Kidney (tissue), 14 donors: Measurements from ENCODE around the gene CNTN2. TPM values are rescaled to one million over a fixed set of nuclear protein-coding genes. Genes with fewer than 3 reads are reported as not detected.
A peak's percentile ranks its signal among the peaks of the same experiment; 100 is the strongest.

Experiments
- DNase-seq, 5 donors: peaks; one replicate each; pipeline ENCODE4 v3.0.0-alpha.2; 2013 to 2020
- FAIRE-seq: peaks from 2 replicates; lab custom pipeline; 2012; peaks lifted over from hg19 to GRCh38; lab: Jason Lieb, UNC
- H3K27ac ChIP-seq, 2 donors: one replicate each; pipeline ENCODE4 v1.7.0; 2013; ENCODE audit warnings: low read depth in 2 of 2, low read length in 2 of 2, inconsistent platforms in 1 of 2
- H3K27me3 ChIP-seq: one replicate; pipeline ENCODE4 v1.7.1; 2013; ENCODE audit warnings: low read length, inconsistent platforms; ENCODE audit not compliant: control insufficient read depth, insufficient read depth
- H3K36me3 ChIP-seq, 3 donors: one replicate each; pipeline versions ENCODE4 v1.7.0 to v1.7.1; 2013; ENCODE audit warnings: low read length in 3 of 3, control low read depth in 1 of 3, inconsistent platforms in 1 of 3; ENCODE audit not compliant: insufficient read depth in 3 of 3, control insufficient read depth in 2 of 3
- H3K4me1 ChIP-seq, 3 donors: one replicate each; pipeline versions ENCODE4 v1.7.0 to v1.7.1; 2013; ENCODE audit warnings: low read length in 3 of 3, inconsistent platforms in 1 of 3, low read depth in 1 of 3; ENCODE audit not compliant: control insufficient read depth in 2 of 3, insufficient read depth in 2 of 3
- H3K4me3 ChIP-seq, 3 donors: one replicate each; pipeline versions ENCODE4 v1.7.0 to v1.8.1; 2013; ENCODE audit warnings: low read length in 3 of 3, control low read depth in 1 of 3, inconsistent platforms in 1 of 3
- H3K9ac ChIP-seq, 3 donors: one replicate each; pipeline versions ENCODE4 v1.7.0 to v1.7.1; 2013; ENCODE audit warnings: low read length in 3 of 3, control low read depth in 1 of 3, inconsistent platforms in 1 of 3
- H3K9me3 ChIP-seq, 3 donors: one replicate each; pipeline versions ENCODE4 v1.7.0 to v1.7.1; 2013; ENCODE audit warnings: low read length in 3 of 3, control low read depth in 1 of 3, inconsistent platforms in 1 of 3; ENCODE audit not compliant: control insufficient read depth in 2 of 3, insufficient read depth in 1 of 3
- intact Hi-C: fragments of 100-400 bp; cut with DNase I; formaldehyde crosslinking; loops from one replicate; pipeline ENCODE4 v1.11.1; 2022
- polyA plus RNA-seq: library from polyadenylated mRNA; stranded (reverse); fragments of 350-450 nt; fragmentation: Illumina TruSeq; extraction: RNeasy Lipid Tissue Mini Kit (QIAGEN cat#74804); gene quantifications from one replicate; pipeline ENCODE4 v1.2.3, GENCODE V29; 2014; ENCODE audit warnings: low read depth, low replicate concordance; ENCODE audit not compliant: insufficient read depth
- total RNA-seq: library from RNA; stranded (reverse); fragmentation: NEBNext Ultra II Directional; extraction: Animal tissue kit (Norgen Biotek cat#: 25700); gene quantifications from one replicate; pipeline ENCODE4 v1.2.1, GENCODE V29; 2021
- TF ChIP-seq, protein P1 (sequence below): IDR thresholded peaks from 3 replicates; pipeline ENCODE4 v1.5.1; 2012; ENCODE audit warnings: mild to moderate bottlenecking, moderate library complexity, borderline replicate concordance; ENCODE audit not compliant: insufficient read depth; ENCODE audit errors: extremely low read depth
- donor health status: control.
- donor health status: control.
- donor health status: control.
- donor health status: control.
- donor health status: control.
- donor health status: DM: yes; HTN: yes; CAD: no.
- donor health status: Normal renal cell carcinoma (clear cell type).

Gene CNTN2
- total and polyA plus RNA-seq, 2 donors from 2014 or later, result 0.15 to 0.44 TPM

DNA sequence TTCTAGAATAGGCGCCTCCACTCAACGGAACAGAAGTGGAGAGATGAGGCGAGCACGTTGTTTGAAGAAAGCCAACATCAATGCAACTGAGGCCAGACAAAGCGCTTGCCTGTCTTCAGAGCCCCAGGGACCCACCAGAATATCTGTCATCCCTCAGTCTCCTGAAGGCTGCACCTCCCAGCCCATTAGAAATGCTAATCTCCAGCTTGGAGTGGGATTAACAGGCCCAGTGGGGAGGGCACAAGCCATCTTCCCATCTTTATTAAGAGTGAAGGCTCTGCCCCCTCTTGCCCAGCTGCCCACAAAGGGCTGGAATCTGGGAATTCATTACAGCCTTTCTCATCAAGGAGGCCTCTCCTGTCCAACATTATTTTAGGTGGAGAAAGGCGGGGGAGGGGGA, 16.8 kb upstream of the CNTN2 start:
- Histone ChIP-seq H3K9ac (no peak overlapping the region), H3K27ac (no peak overlapping the region), H3K4me3 (no peak overlapping the region), H3K4me1 (no peaks in the 10 kb centered on the region), H3K9me3 (no peaks in the 10 kb centered on the region), H3K36me3 (no peaks in the 10 kb centered on the region), H3K27me3 (no peaks in the 10 kb centered on the region)
- FAIRE-seq (no peak), DNase-seq (no peak)
- TF ChIP-seq, protein P1, sequence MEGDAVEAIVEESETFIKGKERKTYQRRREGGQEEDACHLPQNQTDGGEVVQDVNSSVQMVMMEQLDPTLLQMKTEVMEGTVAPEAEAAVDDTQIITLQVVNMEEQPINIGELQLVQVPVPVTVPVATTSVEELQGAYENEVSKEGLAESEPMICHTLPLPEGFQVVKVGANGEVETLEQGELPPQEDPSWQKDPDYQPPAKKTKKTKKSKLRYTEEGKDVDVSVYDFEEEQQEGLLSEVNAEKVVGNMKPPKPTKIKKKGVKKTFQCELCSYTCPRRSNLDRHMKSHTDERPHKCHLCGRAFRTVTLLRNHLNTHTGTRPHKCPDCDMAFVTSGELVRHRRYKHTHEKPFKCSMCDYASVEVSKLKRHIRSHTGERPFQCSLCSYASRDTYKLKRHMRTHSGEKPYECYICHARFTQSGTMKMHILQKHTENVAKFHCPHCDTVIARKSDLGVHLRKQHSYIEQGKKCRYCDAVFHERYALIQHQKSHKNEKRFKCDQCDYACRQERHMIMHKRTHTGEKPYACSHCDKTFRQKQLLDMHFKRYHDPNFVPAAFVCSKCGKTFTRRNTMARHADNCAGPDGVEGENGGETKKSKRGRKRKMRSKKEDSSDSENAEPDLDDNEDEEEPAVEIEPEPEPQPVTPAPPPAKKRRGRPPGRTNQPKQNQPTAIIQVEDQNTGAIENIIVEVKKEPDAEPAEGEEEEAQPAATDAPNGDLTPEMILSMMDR, result no peak
- intact Hi-C loops, result no loop called here

DNA sequence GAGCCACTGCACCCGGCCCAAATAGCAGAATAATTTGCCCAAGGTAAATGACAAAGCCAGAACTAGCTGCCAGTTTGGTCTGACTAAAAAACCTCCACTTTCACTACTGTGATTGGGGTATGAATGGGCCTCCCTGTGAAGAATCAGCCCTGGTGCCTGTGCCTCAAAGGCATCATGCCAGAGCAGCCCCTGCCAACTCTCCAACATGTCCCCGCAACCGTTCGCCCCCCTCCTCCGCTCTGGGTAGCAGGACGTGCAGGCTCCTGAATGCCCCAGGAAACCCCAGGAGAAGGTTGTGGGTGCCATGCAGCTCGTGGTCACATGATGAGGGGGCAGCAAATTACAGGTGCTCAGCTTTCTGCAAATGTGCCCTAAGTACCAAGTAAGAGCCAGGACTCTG, 14.6 kb upstream of the CNTN2 start:
- TF ChIP-seq, protein P1, result no peak
- no peaks in the 10 kb centered on the region for H3K9me3 ChIP-seq
- H3K4me3 ChIP-seq, result no peak overlapping the region
- H3K9ac ChIP-seq, result no peak overlapping the region
- H3K27ac ChIP-seq, result no peak overlapping the region
- H3K27me3 ChIP-seq, result no peaks in the 10 kb centered on the region
- no peaks in the 10 kb centered on the region for H3K4me1 ChIP-seq
- intact Hi-C loops, result no loop called here
- no peaks in the 10 kb centered on the region for H3K36me3 ChIP-seq
- no peak for DNase-seq
- no peak for FAIRE-seq

DNA sequence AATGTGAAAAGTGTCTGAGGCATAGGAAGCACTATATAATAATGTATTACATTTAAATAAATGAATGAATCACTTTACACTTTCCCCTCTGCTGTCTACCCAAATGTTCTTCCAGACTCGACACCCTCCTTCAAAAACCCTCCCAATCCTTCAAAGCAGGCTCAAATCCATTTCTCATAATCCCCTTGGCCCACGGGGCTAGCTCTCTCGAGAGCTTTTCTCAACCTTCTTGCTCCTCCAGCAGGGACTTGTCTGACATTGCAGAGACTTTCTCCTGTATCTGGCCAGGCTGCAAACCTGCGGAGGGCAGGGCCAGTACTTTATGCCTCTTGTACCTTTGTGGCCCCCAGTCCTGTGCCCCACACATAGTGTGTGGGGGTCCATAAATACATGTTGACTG, 14.1 kb upstream of the CNTN2 start:
- H3K27me3 ChIP-seq, result no peaks in the 10 kb centered on the region
- H3K9me3 ChIP-seq, result no peaks in the 10 kb centered on the region
- TF ChIP-seq, protein P1, result no peak
- H3K4me1 ChIP-seq, result no peaks in the 10 kb centered on the region
- DNase-seq (no peak), FAIRE-seq (no peak)
- intact Hi-C loops, result no loop called here
- no peak overlapping the region for H3K27ac ChIP-seq
- H3K9ac ChIP-seq, result no peak overlapping the region
- H3K4me3 ChIP-seq, result no peak overlapping the region
- H3K36me3 ChIP-seq, result no peaks in the 10 kb centered on the region

DNA sequence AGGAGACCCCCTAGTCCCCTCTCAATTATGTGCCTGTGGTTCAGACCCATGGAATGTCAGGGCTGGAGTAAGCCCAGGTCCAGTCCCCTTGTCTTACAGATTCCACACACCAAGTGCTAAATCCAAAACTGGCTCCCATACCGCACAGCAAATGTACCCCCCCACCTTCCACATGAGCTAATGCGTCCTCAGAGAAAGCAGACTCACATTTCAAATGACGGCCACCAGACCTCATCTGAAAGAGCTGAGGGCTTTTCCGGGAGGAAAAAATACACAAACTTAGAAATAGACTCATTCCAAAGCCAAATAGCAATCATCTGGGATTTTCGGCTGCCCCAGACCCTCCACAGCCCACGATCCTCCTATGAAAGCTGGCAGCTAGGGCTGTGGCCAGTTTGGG, 12.8 kb upstream of the CNTN2 start:
- Histone ChIP-seq H3K27ac (no peak overlapping the region), H3K9ac (no peak overlapping the region), H3K4me3 (no peak overlapping the region), H3K36me3 (no peaks in the 10 kb centered on the region), H3K9me3 (no peaks in the 10 kb centered on the region), H3K4me1 (no peaks in the 10 kb centered on the region), H3K27me3 (no peaks in the 10 kb centered on the region)
- FAIRE-seq (no peak), DNase-seq (peak in 1 of 5 donors; percentile 46)
- intact Hi-C loops, result no loop called here
- TF ChIP-seq, protein P1, result no peak
